GM21367 (cell line): ENCODE data around the gene XPO1.
A peak's percentile ranks its signal among the peaks of the same experiment; 100 is the strongest.
"Not testable (repeated sequence)": the region's sequence is repeated elsewhere in the genome, so short reads cannot be mapped to it uniquely, and the experiment has no call there.

Source experiments
- ATAC-seq: cut with Tn5 transposase; IDR thresholded peaks from one replicate; pipeline ENCODE4 v1.9.1; 2021; ENCODE audit not compliant: unreplicated experiment

The XPO1 gene

DNA sequence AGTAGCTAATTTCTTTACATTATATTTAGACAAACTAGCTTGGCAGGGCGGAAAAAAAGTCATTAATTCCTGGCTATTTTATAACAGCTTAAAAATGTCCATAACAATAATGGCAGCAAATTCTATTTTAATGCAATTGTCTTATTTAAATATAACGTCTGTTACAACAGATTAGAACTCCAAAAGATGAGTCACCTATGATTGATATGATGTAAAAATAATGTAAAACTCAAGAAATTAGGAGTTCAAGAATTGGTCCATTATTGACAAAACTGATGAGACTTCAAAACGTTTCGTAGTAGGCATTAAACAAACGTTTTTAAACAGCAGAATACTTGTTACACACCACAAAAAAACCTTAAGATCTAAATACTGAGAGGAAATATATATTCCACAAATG lies 2.7 kb downstream of the XPO1 start:
- no peak for ATAC-seq

DNA sequence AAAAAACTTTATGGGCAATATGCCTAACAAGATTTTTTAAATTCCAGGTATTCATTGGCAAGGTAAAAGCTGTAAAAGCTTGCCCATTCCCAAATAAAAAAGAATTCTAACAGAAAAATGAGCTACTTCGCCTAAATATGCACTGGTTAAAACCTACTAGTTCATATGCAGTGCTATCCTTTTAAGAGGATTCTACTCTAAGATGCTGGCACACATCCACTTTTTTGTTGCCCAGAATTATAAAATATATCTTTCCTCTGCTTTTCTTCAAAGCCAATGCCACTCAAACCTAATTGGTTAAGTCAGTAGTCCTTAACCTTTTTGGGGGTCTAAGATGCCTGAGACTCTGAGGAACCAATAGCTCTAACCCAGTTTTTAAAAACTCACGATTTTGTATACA lies 3.2 kb downstream of the XPO1 start:
- no peak for ATAC-seq

DNA sequence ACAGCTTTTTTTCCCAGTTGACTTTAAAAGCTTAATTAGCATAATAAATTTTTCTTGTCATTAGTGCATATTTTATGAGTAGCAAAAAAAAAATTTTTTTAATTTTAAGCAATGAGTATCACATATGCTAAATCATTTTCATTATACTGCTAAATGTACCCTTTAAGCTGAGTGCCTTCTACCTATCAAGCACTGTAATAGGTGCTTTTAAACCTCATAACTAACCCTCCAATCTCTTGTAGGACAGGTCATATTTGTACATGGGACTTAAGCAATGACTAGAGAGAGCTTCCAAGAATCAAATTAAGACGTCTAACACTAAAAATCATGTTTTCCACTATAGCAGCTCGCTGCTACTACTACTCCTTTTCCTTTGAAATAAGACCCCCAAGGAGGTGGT lies 7.4 kb downstream of the XPO1 start:
- no peak for ATAC-seq

DNA sequence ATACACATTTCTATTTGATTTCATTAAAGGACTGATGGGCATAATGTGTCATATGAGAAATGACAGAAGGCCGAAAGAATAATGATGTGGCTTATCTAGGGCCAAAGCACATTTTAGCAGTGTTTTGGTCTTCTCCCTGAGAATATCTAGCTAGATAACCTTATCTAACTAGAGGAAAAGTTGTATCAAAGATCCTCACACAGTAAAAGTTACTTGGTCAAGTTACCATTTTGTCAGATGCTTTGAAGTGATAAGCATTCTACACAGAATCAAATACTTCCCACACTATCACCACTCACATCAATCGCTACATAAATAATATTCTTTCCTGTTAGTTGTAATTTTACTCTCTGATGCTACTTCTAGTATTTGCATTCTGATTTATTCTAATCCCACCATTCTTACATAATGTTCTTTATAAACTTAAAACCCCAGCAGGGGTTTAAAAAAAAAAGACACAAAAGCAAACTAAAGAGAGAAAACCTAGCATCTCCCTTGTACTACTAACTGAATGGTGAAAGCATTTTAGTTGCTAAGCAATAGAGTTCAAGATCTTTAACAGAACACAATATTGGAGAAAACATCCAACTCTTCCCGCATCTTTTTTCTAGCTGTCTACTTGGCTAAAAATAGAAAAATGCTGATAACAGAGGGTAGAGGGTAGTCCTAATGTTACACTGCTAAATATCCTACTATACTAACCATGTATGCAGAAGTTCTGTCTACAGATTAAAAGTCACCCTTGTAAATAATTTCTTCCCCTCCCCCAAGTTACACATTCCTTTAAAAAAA lies 8.0 kb downstream of the XPO1 start:
- no peak for ATAC-seq

DNA sequence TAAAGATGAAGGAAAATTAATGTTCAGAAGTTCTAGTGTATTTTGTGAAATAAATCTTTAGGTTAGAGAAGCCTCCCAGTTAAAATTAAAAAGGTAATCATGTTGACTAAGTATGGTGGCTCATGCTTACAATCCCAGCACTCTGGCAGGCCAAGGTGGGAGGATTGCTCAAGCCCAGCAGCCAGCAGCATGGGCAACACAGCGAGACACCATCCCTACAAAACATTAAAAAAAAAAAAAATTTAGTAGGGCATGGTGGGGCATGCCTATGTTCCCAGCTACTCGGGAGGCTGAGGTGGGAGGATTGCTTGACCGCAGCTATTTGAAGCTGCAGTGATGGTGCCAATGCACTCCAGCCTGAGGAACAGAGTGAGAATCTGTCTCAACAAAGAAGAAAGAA lies 17.9 kb downstream of the XPO1 start:
- ATAC-seq: no peak

DNA sequence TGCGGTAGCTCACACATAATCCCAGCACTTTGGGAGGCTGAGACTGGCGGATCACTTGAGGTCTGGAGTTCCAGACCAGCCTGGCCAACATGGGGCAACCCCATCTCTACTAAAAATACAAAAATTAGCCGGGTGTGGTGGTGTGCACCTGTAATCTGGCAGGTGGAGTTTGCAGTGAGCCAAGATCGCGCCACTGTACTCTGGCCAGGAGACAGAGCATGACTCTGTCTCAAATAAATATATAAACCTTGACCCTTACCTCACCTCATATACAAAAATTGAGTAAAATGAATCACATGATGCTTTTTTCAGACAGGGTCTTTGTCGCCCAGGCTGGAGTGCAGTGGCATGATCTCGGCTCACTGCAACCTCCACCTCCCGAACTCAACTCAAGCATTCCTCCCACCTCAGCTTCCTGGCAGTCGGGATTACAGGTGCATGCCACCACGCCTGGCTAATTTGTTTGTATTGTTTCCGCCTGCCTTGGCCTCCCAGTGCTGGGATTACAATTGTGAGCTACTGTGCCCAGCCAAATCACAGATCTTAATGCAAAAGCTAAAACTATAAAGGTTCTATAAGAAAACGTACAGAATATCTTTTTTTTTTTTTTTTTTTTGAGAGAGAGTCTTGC lies 25.3 kb downstream of the XPO1 start:
- no peak for ATAC-seq

DNA sequence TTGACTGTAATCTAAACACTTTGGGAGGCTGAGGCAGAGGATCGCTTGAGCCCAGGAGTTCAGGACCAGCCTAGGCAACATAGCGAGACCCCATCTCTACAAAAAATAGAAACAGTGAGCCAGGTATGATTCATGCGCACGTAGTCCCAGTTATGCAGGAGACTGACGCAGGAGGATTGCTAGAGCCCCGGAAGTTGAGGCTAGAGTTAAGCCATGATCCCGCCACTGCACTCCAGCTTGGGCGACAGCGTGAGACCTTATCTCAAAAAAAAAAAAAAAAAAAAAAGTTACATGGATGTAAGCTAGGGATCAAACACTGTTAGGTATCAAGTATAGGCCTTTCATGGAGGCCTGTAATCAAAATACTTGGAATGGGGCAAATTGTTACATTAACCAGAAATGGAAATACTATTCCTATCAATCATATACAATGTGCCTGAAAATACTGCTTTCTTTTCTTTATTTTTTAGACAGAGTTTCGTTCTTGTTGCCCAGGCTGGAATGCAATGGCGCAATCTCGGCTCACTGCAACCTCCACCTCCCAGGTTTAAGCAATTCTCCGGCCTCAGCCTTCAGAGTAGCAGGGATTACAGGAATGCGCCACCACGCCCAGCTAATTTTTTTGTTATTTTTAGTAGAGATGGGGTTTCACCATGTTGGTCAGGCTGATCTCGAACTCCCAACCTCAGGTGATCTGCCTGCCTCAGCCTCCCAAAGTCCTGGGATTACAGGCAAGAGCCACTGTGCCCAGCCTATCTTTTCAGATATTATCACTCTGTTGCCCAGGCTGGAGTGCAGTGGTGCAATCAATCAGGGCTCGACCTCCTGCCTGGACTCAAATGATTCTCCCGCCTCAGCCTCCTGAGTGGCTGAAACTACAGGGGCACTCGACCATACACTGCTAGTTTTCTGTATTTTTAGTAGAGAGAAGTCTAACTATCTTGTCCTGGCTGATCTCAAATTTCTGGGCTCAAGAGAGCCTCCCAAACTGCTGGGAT lies 27.2 kb downstream of the XPO1 start:
- ATAC-seq: no peak

DNA sequence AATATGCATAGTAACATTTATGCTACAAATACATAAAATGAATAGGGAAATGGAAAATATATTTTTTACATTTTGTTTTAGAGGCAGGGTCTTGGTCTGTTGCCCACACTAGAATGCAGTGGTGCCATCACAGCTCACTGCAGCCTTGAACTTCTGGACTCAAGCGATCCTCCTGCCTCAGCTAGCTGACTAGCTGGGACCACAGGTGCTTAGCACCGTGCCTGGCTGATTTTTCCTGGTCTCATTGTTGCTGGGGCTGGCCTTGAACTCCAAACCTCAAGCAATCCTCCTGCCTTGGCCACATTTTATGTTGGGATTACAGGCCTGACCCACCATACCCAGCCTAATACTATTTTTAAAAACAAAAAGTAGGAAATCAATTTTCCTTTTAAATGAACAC lies 33.2 kb downstream of the XPO1 start:
- no peak for ATAC-seq

DNA sequence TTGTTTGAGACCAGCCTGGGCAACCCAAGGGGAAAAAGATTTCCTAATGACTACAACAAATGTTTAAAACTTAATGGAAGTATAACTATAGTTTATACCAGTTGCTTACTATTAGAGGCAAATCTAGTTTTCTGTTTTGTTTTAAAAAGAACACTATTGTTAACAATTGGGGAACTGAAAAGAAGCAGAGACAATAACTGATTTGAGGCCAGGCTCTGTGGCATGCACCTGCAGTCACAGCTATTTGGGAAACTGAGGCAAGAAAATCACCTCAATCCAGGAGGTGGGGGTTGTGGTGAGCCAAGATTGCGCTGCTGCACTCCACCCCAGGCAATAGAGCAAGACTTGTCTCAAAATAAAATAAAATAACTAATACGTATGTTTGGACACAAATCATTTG lies 39.1 kb downstream of the XPO1 start:
- no peak for ATAC-seq

DNA sequence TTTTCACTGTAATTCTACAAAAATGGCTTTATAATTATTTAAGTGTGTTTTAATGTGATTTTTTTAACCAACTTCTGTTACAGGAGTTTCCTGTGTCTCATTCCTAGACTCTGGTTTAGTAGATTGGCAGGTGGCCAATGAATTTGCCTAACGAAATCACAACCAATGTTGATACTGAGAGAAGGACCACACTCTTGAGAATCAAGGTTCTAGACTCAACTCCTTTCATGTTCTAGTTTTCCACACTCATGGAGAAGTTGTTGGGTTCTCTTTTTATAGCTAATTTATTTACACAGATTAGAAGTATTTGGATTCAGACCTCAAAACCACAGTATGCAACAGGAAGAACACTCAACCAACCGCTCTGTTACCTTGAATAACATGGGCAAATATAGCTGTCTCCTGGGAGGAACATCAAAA lies 44.6 kb downstream of the XPO1 start:
- ATAC-seq: no peak

DNA sequence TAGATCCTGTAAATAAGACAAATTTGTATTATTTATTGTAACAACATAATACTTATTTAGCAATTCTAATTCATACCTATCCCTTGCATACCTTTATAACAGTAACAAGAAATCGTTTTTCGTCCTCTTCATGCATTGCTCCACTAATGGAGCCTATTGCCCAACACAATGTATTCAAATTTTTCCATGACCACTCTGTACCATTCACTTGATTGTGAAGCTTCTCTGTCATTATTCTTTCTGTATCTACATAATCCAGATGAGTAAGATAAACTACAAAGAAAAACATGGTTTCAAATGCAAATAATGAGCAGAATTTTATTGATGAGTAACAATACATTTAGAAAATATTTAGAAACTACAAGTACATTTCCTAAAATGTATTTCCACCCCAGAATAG lies 45.7 kb downstream of the XPO1 start:
- ATAC-seq: no peak

DNA sequence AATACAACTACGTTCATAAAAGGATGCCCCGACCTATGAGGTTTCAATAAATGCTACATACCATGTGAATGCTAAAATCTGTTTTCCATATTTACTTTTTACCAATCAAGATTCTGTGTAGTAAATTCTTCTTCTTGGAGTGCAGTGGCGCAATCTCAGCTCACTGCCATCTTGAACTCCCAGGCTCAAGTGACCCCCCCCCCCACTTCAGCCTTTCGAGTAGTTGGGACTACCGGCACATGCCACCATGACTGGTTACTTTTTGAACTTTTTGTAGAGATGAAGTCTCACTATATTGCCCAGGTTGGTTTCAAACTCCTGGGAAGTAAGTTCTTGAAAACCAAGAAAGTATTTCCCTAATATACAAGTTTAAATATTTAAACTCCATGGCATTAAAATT lies 52.9 kb downstream of the XPO1 start:
- no peak for ATAC-seq

DNA sequence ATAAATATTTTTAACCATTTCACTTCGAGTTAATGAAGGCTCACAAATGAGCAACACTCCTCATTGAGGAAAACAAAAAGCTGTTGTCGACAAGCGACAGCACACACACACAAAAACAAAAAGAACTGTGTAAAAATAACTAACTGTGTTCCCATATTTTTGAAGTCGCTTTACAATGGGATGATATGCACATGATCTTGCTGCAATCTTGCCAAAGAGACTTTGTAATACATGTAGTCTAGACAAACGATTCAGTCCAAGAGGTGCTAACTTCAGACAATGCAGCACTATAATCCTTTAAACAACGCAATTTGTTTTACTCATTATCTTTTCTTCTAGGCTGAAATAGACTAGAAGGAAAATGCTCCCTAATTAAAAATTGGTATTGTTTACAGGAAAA lies 60.1 kb downstream of the XPO1 start:
- ATAC-seq: no peak

DNA sequence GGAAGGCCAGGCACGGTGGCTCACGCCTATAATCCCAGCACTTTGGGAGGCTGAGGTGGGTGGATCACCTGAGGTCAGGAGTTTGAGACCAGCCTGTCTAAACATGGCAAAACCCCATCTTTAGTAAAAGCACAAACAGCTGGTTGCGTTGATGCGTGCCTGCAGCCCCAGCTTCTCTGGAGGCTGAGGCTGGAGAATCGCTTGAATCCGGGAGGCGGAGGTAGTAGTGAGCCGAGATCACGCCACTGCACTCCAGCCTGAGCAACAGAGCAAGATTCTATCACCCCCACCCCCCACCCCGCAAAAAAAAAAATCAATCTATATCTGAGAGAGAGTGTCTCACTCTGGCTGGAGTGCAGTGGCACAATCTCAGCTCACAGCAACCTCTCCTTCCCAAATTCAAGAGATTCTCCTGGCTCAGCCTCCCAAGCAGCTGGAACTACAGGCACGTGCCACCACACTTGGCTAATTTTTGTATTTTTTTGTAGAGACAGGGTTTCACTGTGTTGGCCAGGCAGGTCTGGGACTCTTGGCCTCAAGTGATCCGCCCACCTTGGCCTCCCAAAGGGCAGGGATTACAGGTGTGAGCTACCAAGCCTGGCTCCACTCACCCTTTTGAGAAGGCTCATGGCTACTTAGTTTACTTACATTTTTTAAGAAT lies 61.1 kb downstream of the XPO1 start:
- ATAC-seq: not testable (repeated sequence)

DNA sequence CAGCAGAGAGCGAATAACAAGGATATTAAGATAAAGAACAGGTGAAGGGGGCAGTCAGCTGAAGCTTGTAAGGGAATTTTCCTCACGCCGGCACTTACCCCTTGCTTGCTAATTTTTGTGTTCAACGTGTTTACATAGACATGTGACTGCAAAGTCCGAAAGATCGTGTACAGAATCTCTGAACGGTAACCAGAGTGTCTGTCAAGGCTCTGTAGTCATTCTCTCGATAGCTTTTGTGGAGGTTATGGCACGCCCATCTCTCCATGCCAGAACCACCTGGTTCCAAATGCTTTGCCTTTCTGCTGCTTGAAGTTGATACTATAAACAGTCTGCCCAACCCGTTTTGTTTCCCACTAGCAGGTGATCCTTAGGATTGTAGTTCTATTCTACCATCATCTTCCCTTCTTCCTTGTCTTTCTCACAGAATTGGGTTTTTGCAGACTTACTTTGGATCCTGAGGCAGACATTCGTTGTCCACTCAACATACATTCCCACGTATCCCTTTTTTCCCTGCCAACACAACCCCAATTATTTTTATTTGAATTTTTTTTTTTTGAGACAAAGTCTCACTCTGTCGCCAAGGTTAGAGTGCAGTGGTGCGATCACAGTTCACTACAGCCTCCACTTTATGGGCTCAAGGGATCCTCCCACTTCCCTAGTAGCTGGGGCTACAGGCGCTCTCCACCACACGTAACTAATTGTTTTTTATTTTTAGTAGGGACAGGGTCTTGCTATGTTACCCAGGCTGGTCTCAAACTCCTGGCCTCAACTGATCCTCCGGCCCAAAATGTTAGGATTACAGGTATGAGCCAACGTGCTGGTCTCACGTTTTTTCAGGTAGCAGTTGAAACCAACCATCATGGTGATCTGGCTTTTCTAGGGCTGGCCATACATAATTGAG lies 66.0 kb downstream of the XPO1 start:
- no peak for ATAC-seq

DNA sequence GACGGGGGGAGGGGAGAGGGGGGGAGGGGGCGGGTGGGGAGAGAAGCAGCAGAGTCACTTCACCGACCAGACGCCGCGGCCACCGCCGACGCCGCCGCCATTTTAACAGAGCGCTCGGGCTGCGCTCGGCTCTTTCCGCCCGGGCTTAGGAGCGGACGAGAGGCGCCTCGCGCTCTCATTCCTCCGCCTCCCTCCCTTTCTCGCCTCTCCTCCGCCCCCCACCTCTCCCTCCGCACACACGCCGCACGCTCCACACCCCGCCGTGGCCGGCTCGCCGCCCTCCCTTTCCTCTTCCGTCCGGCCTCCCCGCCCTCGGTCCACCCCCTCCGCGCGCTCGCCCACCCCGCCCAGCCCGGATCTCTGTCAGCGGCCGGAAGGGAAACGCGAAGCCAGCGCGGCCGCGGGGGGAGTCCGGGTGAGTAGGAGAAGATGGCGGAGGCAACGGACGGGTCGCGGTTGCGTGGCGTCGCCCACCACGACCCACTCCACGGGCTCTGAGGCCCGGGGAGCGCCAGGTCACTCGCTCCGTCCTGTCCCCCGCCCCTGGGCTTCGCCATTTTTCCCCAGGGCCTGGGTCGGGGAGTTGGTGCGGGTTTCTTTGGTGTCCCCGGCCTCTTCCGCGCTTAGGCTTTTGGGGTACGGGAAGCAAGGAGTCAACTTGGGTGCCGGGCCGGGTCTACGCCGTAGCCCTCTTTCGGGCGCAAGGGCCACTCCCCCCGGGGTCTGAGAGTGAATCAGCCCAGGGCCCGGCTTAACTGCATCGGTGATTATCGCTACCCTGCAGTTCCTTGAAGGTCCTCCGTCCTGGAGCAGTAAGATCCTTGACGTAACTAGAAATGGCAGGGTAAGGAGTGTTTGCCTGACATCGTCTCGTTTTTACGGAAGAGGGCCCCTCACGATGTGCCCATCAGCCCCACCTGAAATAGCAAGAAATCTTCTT lies 66.9 kb downstream of the XPO1 start, which contains the start of gene USP34:
Gene USP34, minus strand, starts transcription at position 123 of the 940 bp plus-strand sequence. CDS start 395 bp downstream, outside the sequence.
- ATAC-seq: peak; percentile 64

DNA sequence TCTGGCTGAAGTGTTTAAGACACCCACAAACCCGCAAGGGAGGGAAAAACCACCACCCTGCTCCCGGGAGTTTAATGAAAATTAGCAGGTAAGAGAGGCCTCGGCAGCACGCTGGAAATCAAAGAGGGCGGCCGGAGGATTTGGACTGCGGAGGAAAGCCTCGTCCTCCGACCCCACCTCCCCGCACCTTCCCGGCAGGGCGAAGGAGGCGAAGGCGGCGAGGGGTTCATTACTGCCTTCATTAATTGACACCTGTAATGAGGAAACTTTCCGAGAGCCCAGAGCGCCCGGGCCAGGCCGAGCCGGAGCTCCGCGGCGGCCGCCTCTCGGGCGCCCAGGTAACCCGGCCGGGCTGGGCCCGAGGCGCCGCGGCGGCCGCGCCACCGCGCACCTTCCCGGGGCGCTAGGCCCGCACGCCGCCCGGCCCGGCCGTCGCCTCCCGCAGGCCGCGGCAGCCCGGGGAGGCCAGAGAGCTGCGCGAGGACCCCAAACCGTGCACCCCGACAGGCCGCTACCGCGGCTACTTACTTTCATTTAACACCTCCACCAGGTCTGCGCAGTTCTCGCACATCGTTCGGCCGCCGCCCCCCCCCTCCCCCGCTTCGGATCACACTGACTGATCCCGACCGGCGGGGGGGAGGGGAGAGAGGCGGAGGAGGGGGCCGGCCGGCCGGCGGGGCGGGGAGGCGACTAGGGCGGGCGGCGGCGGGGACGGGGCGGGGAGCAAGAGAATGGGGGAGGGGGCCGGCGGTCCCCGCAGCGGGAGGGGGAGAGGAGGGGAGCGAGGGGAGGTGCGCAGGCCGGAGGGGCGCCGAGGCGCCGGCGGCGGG lies 67.8 kb downstream of the XPO1 start:
- peak; percentile 22 for ATAC-seq
